ENCODE results near the gene TRPM2. TPM values are rescaled to one million over a fixed set of nuclear protein-coding genes. Genes with fewer than 3 reads are reported as not detected.

The TRPM2 gene
- total RNA-seq, 1 experiment from 2014 or later = 28.1 TPM

GRCh38 chr21:44399955-44400790 lies 46.8 kb downstream of the TRPM2 start (continued):
- TF ChIP-seq ZFX (IDR thresholded peaks at IDR 0.05) (no peak), SP1 (IDR thresholded peaks at IDR 0.05; ENCODE audit: low read depth) (no peak)

- no peak overlapping the region for H3K4me3 ChIP-seq (replicated peaks in 1 of 2; ENCODE audit: low read depth in 1 of 2, low read length in 2 of 2)
- DNase-seq (ENCODE audit: low read depth, low spot score) = no peak
- RAD21 ChIA-PET (ENCODE audit: low non-redundant PET in 1 of 2, low total read pairs in 2 of 2, uncharacterized antibody in 2 of 2, unreplicated experiment in 2 of 2) = no interaction called here
- ATAC-seq = no peak
- H3K36me3 ChIP-seq (ENCODE audit: control insufficient read depth in 1 of 2, insufficient read depth in 2 of 2, low read length in 2 of 2) = no peaks in the 10 kb centered on the region
- H3K79me2 ChIP-seq (ENCODE audit: insufficient read depth, low read length) = no peaks in the 10 kb centered on the region
- no peak overlapping the region for H2AFZ ChIP-seq (ENCODE audit: low read depth, low read length, poor library complexity, severe bottlenecking)
- no peaks in the 10 kb centered on the region for H3K9me2 ChIP-seq (ENCODE audit: insufficient read depth)
- no peak overlapping the region for H3K9ac ChIP-seq (ENCODE audit: low read length)
- intact Hi-C loops (cut with micrococcal nuclease) = no loop called here
- no peaks in the 10 kb centered on the region for H3K4me1 ChIP-seq (ENCODE audit: control insufficient read depth in 1 of 2, insufficient read depth in 2 of 2, low read length in 2 of 2)
- no peak overlapping the region for H3K4me2 ChIP-seq (ENCODE audit: low read length)
- CTCF ChIA-PET = no interaction called here
- H4K20me1 ChIP-seq (ENCODE audit: insufficient read depth) = no peaks in the 10 kb centered on the region
- no peaks in the 10 kb centered on the region for H3K27me3 ChIP-seq (ENCODE audit: insufficient read depth, low read length)
- no peak overlapping the region for H3K27ac ChIP-seq (ENCODE audit: low read depth, low read length)
- peaks cover 0 to 9% of the 10 kb centered on the region in 2 experiments; a peak in 1 of 4 replicates for H3K9me3 ChIP-seq (ENCODE audit: control insufficient read depth in 1 of 2, insufficient read depth in 1 of 2, low read depth in 1 of 2, low read length in 2 of 2)
- POLR2A ChIA-PET = no interaction called here
- no TSS peak for BruUV-seq (replicated peaks)
- TF ChIP-seq YY1 (IDR thresholded peaks at IDR 0.05; ENCODE audit: extremely low read depth, insufficient replicate concordance, low read depth, low read length) (no peak), CEBPB (IDR thresholded peaks at IDR 0.05; ENCODE audit: low read depth) (no peak), MAX (IDR thresholded peaks at IDR 0.05) (no peak), ELF1 (IDR thresholded peaks at IDR 0.05; ENCODE audit: borderline replicate concordance, low read depth) (no peak), SIN3A (IDR thresholded peaks at IDR 0.05; ENCODE audit: low read depth) (no peak), RAD21 (IDR thresholded peaks at IDR 0.05; ENCODE audit: low read depth) (no peak), EZH2 (IDR thresholded peaks at IDR 0.05) (no peak), CBX3 (IDR thresholded peaks at IDR 0.05; ENCODE audit: low read depth) (no peak), EGR1 (IDR thresholded peaks at IDR 0.05; ENCODE audit: low read depth) (no peak), ZNF274 (IDR thresholded peaks at IDR 0.05; ENCODE audit: low read depth, low read length) (no peak), POLR2AphosphoS5 (IDR thresholded peaks at IDR 0.05; ENCODE audit: low read depth, low read length) (no peak), EZH2phosphoT487 (IDR thresholded peaks at IDR 0.05; ENCODE audit: borderline replicate concordance) (no peak), ZBTB33 (IDR thresholded peaks at IDR 0.05; ENCODE audit: extremely low read depth, insufficient replicate concordance, low read length) (no peak), REST (IDR thresholded peaks at IDR 0.05; ENCODE audit: low read depth) (no peak), ATF3 (IDR thresholded peaks at IDR 0.05) (no peak)
Observed at GRCh38 chr21:44400791-44401385, 47.5 kb downstream of the TRPM2 start.
